GM21423 (cell line): ENCODE results near the gene FBF1.
"Not testable (repeated sequence)": the region's sequence is repeated elsewhere in the genome, so short reads cannot be mapped to it uniquely, and the experiment has no call there.

ENCODE experiments used
- ATAC-seq: cut with Tn5 transposase; IDR thresholded peaks from one replicate; pipeline ENCODE4 v1.9.1; 2021; ENCODE audit warnings: mild to moderate bottlenecking, moderate library complexity; ENCODE audit not compliant: unreplicated experiment

Gene FBF1

DNA sequence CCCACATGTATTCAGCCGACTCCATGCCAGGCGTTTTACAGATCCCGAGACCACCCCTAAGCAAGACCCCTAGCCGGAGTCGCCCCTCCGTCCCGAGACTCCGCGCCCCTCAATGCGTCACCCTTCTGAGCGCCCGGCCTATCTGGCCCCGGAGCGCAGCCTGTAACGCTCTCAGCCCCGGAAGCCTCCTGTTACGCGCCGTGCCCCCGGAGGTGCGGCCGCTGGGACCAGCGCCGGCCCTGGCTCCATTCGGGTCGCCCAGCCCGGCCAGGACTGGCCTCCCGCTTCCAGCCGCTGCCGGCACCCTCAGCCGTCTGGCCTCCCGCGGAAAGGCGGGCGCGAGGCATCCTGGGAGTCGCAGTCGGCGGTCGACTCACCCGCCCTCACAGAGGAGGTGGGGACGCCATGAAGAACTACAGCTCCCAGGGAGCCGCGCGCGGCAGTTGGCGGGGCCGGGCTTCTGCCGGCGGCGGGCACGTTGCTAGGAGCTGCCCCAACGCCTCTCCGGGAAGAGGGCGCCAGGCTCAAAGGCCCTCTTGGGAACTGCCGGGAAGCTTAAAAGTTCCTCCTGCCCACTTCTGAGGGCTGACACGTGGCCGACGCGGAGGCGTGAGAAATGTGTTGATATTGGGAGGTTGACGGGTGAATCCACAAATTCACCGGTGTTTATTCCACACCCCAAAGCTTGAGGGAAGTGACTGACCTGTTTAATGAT, at the start of gene FBF1:
FBF1 (minus strand) TSS at position 316 of the 715 bp plus-strand sequence. CDS start 2,893 bp downstream, outside the sequence.
- ATAC-seq = peak; percentile 96

DNA sequence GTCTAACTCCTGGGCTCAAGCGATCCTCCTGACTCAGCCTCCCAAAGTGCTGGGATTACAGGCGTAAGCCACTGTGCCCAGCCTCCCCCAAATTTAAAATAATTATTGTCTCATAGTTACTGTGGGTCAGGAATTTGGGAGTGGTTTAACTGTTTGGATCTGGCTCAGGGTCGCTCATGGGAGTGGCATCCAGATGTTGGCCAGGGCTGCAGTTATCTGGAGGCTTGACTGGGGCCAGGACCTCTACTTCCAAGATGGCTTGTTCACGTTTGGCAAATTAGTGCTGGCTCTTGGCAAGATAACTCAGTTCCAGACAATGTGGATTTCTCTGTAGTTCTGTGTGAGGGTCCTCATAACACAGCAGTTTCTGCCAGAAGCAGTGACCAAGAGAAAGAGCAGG, 46.2 kb upstream of the FBF1 start:
- no peak for ATAC-seq

- no peak for ATAC-seq
Observed at GRCh38 chr17:75985986-75986385, 45.1 kb upstream of the FBF1 start.

DNA sequence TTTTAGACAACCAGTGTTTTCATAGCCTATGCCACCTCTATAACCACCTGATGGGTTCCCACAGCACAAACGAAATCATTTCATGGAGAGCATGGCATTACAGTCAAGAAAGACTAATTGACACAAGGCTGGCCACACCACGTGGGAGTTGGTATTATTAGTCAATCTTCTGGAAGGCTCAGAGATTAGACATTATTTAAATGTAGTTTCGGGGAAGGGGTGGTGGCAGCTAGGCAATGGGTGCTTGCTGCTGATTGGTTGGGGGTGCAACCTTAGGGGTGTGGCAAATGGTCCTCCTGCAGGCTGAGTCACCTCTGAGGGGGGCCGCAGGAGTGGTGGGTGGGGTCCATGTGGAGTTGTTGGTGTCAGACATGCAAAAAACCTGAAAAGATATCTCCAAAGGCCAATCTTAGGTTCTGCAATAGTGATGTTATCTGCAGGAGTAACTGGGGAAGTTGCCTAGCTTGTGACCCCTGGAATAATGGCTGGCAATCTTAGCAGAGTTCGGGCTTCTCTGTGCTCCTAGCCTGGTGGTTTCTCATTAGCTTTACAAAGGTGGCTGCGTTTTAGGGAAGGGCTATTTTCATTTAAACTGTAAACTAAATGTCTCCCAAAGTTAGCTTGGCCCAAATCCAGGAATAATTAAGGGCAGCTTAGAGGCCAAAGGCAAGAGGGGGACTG, 42.8 kb upstream of the FBF1 start:
- ATAC-seq = no peak

DNA sequence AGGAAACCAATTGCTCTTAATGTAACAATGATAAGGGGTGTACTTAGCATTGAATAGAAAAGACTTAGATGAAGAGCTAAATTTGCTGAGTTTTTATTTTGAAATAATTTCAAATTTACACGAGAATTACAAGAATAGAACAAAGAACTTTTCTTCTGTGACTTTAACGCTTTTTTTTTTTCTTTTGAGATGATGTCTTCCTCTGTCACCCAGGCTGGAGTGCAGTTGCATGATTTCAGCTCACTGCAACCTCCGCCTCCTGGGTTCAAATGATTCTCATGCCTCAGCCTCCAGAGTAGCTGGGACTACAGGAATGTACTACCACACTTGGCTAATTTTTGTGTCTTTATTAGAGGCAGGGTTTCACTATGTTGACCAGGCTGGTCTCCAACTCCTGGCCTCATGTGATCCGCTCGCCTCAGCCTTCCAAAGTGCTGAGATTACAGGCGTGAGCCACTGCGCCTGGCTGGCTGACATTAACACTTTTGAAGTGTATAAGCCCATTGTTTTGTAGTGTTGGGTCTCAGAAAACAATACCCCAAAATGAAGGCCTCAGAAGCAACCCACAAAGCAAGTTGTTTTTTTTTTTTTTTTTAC, 40.3 kb upstream of the FBF1 start:
- ATAC-seq = no peak

GRCh38 chr17:75980188-75981018, 39.6 kb upstream of the FBF1 start:
- no peak for ATAC-seq

DNA sequence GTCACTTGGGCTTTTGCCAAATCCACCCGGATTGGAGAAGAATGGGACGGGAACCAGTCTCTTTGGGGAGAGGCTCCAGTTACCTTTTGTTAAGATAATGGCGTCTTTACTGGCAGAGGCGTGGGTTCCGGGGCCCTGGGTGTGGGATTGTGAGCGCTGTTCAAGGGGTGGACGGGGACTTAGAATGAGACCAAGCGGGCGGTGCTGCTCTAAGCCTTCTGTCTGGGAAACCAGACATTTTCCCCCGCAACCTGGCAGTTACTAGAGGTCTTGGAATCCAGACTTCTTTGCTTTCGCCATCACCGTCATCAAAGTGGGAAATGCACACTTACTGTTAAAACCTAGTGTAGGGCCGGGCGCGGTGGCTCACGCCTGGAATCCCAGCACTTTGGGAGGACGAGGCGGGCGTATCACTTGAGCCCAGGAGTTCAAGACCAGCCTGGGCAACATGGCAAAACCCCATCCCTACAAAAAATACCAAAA, 38.9 kb upstream of the FBF1 start:
- no peak for ATAC-seq

DNA sequence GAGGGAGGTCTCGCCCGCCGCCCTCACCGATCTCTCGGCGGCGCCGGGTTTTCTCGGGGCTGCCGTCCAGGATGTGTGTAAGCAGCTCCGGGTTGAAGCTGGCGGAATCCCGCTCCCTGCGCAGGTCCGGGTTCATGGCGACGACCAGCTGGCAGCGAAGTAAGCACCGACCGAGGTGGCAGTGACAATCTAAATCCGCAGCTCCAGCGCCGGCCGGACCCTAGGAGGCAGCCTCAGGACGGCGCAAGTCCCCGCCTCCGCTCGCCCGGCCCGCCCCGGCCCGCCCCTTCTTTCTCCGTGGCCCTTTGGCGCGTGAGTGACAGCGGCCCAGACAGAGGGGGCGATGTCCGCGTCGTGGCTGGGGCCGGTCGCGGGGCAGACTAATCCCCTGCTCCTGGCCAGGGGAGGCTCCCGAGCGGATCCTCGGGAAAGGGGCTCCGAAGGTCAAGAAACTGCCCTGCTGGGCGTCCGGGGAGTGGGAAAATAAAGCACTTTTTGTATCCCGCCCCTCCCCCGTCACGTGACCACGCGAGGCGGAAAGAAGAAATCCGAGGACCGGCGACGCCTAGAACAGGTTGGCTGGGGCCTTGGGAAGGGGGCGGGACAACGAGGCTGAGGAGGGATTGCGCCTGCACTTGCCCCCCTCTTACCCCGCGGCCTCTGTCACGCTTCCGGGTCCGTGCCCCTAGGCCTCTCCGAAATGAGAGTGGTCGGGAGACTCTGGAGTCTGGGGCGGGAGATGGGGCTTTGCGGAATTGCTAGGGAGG, 38.3 kb upstream of the FBF1 start, which contains the start of the genes ACOX1 and TEN1:
ACOX1 (minus strand) TSS at position 229 of the 767 bp plus-strand sequence; CDS start at position 136, 93 bp downstream.
TEN1 (plus strand) TSS at position 303 of the 767 bp plus-strand sequence. CDS start 6,953 bp downstream, outside the sequence.
- peak; percentile 91 for ATAC-seq

GRCh38 chr17:75976175-75976848, 35.5 kb upstream of the FBF1 start:
- no peak for ATAC-seq

DNA sequence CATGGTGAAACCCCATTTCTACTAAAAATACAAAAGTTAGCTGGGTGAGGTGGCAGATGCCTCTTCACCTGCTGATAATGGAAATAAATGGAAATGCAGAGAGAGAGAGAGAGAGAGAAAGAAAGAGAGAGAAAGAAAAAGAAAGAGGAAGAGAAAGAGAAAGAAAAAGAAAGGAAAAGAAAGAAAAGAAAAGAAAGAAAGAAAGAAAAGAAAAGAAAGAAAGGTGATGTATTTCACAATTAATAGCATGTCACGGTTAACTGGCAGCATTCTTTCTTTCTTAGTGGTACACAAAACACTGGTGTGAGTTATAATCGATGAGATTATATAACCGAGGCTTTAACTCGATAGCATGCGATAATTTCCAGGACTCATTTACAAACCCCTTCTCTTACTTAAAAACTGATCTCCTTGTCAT, 34.9 kb upstream of the FBF1 start:
- ATAC-seq = no peak

DNA sequence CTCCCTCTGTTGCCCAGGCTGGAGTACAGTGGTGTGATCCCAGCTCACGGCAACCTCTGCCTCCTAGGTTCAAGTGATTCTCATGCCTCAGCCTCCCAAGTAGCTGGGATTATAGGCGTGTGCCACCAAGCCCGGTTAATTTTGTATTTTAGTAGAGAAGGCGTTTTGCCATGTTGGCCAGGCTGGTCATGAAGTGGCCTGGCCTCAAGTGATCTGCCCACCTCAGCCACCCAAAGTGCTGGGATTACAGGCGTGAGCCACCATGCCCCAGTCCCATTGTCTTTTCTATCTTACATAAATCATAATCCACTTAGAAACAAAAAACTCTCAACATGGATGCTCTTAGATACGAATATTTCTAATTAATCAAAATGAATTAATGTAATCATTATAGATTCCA, 34.3 kb upstream of the FBF1 start:
- ATAC-seq = not testable (repeated sequence)

GRCh38 chr17:75970626-75971025, 29.8 kb upstream of the FBF1 start:
- ATAC-seq = no peak

- ATAC-seq = no peak
Observed at GRCh38 chr17:75970011-75970523, 29.2 kb upstream of the FBF1 start.

DNA sequence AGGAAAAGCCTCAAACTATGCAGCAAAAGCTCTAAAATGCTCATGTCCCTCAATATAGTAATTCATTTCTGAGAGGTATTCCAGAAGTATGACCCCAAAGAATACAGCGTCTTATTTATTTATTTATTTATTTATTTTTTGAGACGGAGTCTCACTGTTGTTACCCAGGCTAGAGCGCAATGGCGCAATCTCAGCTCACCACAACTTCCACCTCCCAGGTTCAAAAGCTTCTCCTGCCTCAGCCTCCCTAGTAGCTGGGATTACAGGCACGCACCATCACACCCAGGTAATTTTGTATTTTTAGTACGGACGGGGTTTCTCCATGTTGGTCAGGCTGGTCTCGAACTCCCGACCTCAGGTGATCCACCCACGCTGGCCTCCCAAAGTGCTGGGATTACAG, 28.2 kb upstream of the FBF1 start:
- ATAC-seq = not testable (repeated sequence)

DNA sequence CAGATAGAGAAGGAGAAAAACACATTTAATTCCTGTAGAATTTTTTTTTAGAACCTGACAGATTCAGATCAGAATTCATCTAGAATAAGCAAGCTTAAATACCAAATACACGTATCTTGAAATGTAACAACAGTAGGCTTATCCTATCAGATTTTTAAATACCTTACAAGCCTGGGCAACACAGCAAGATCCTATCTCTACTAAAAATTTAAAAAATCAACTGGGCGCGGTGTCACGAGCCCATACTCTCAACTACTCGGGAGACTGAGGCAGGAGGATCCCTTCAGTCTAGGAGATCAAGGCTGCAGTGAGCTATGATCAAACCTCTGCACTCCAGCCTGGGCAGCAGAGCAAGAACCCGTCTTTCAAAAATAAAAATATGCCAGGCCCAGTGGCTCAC, 24.6 kb upstream of the FBF1 start:
- no peak for ATAC-seq

GRCh38 chr17:75959839-75960511, 19.1 kb upstream of the FBF1 start:
- ATAC-seq = no peak

GRCh38 chr17:75959051-75959838, 18.4 kb upstream of the FBF1 start:
- no peak for ATAC-seq
